ENCODE results near the gene SUB1.

Gene SUB1

DNA sequence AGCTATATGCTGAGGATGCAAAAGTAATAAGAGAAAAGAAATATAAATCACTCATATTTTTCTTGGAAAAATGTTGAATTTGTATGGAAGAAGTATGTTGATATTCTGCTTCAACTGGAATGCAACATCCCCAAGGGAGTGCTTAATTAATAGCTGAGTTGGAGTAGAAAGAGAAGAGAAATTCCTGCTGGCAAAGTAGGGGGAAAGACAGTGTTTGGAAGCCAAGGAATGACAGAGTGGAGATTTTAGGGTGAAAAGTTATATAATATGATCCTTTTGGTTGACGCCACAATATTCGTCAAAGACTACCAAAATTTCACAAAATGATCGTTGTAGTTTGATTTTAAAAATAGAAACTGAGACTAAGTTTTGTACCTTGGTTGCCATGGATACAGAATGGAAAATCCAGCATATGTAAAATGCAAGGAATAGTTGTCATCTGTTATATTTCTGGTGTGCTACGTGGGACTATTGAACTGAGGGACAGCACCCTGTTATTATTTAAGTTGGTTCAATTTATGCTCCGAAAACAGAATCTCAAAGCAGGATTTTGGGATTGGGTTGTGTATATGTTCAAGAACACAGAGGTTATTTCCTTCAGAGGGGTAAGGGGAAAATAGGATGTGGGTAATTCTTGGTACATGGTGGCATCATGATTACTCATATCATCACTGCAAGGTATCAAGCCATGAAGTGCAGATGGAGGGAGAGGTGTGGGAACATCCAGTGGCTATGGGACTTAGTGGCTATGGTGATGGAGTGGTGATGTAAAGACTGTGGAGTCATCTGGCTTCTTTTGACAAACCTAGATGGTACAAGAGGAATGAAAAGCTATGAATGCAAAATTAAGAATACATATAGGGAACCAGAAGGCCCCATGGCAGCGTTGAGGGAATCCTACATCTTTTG lies 61.0 kb downstream of the SUB1 start:
- no peak for DNase-seq (ENCODE audit: low spot score)

DNA sequence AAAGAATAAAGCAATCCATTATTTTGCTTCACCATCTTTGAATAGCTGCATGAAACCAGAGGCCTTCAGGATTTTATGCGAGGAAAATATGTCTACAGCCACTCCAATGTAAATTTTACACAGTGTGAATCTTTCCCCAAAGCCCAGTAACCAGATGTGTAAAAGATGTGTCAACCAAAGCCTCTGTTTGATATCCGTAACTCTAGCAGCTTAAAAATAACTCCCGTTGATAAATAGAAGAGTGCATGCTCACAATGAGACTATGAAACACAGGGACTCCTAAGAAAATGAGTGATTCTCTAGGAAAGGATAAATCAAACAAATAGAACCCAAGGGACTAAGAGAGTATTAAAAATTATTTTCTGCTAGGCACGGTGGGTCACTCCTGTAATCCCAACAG lies 65.7 kb downstream of the SUB1 start:
- no peak for DNase-seq (ENCODE audit: low spot score)

DNA sequence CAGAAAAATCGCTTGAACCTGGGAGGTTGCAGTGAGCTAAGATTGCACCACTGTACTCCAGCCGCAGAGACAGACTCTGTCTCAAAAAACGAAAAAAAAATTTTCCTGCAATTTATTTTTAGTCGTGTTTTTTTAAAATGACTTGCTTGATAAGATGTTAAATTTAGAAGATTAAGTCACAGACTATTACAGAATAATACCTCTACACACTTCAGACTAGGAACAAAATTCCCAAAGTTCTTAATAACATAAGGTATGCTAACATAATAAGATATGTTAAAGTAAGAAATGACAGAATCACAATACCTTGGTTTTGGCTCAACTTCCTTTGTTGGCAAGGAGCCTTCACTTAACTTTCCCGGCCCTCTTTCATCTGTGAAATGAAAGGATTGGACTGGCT lies 66.3 kb downstream of the SUB1 start:
- no peak for DNase-seq (ENCODE audit: low spot score)
